Smooth muscle cell (in vitro differentiated cells): ENCODE results near the gene SH2D3A. TPM values are rescaled to one million over a fixed set of nuclear protein-coding genes. Genes with fewer than 3 reads are reported as not detected.
"Not testable (repeated sequence)": the region's sequence is repeated elsewhere in the genome, so short reads cannot be mapped to it uniquely, and the experiment has no call there.

Source experiments
- DNase-seq: peaks from one replicate; lab custom pipeline; 2025; ENCODE audit not compliant: unreplicated experiment; lab: John Stamatoyannopoulos, UW
- H2AFZ ChIP-seq: fragments of 200-600 bp; sonication (generic); 2 replicates; pipeline ENCODE4 v1.6.0; 2016; ENCODE audit warnings: antibody characterized with exemption, low read depth, mild to moderate bottlenecking
- H3F3A ChIP-seq: fragments of 200-600 bp; sonication (generic); 2 replicates; pipeline ENCODE4 v1.6.0; 2017; ENCODE audit warnings: antibody characterized with exemption, low read depth
- H3K27ac ChIP-seq: fragments of 200-600 bp; sonication (generic); 2 replicates; pipeline ENCODE4 v1.5.1; 2016; ENCODE audit warnings: low read depth, mild to moderate bottlenecking
- H3K27me3 ChIP-seq: fragments of 200-600 bp; sonication (generic); 2 replicates; pipeline ENCODE4 v1.6.1; 2016; ENCODE audit warnings: low read depth, mild to moderate bottlenecking
- H3K36me3 ChIP-seq: fragments of 200-600 bp; sonication (generic); 2 replicates; pipeline ENCODE4 v1.5.1; 2016; ENCODE audit warnings: low read depth
- H3K4me1 ChIP-seq: fragments of 200-600 bp; sonication (generic); 2 replicates; pipeline ENCODE4 v1.5.1; 2016; ENCODE audit warnings: low read depth
- H3K4me2 ChIP-seq: fragments of 200-600 bp; sonication (generic); 2 replicates; pipeline ENCODE4 v1.6.0; 2016; ENCODE audit warnings: mild to moderate bottlenecking
- H3K4me3 ChIP-seq: fragments of 200-600 bp; sonication (generic); 2 replicates; pipeline ENCODE4 v1.5.1; 2016; ENCODE audit warnings: mild to moderate bottlenecking
- H3K79me2 ChIP-seq: fragments of 200-600 bp; sonication (generic); 2 replicates; pipeline ENCODE4 v1.6.0; 2016; ENCODE audit warnings: low read depth, mild to moderate bottlenecking
- H3K9ac ChIP-seq: fragments of 200-600 bp; sonication (generic); 2 replicates; pipeline ENCODE4 v1.6.0; 2016; ENCODE audit warnings: low read depth
- H3K9me3 ChIP-seq: fragments of 200-600 bp; sonication (generic); replicated peaks from 2 replicates; pipeline ENCODE4 v1.5.1; 2016; ENCODE audit warnings: low read depth
- H4K20me1 ChIP-seq: fragments of 200-600 bp; sonication (generic); 2 replicates; pipeline ENCODE4 v1.6.0; 2016; ENCODE audit warnings: low read depth
- WGBS: methylation state at CpG from one replicate; pipeline ENCODE4 v1.1.7; 2016; ENCODE audit warnings: low lambda C conversion rate; 5-methylcytosine and 5-hydroxymethylcytosine counted together
- polyA plus RNA-seq: library from polyadenylated mRNA; unstranded; fragments of >200 nt; fragmentation: Nextera tagmentation; extraction: Ambion mirVana; gene quantifications from 2 replicates; pipeline ENCODE4 v1.2.1, GENCODE V29; 2016
- total RNA-seq: library from RNA; depleted of rRNA; stranded (reverse); fragments of >200 nt; gene quantifications from 2 replicates; pipeline ENCODE4 v1.2.3, GENCODE V29; 2014
- TF ChIP-seq, protein P1 (sequence below): fragments of 200-600 bp; sonication (generic); IDR thresholded peaks from 2 replicates; pipeline ENCODE4 v1.5.1; 2017; ENCODE audit warnings: borderline replicate concordance, mild to moderate bottlenecking, antibody characterized with exemption; ENCODE audit not compliant: insufficient read depth, poor library complexity, severe bottlenecking

SH2D3A gene
- total and polyA plus RNA-seq, 2 experiments from 2014 or later, result 6.2 to 9.3 TPM

DNA sequence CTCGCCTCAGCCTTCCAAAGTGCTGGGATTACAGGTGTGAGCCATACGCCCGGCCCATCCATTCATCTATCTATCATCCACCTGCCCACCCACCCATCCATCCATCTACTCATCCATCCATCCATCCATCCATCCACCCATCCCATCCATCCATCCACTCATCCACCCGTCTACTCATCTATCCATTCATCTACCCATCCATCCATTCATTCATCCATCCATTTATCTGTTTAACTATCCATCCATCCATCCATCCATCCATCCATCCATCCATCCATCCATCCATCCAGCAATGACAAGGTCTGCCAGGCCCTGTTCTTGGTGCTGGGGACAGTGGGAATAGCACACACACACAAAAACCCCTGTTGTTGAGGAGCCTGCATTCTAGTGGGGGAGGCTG is 9.8 kb upstream of the SH2D3A start:
- H3K9me3 ChIP-seq, result no peaks in the 10 kb centered on the region
- H3K79me2 ChIP-seq, result no peaks in the 10 kb centered on the region
- H3K4me1 ChIP-seq, result no peaks in the 10 kb centered on the region
- no peaks in the 10 kb centered on the region for H4K20me1 ChIP-seq
- no peaks in the 10 kb centered on the region for H3F3A ChIP-seq
- no peaks in the 10 kb centered on the region for H3K27me3 ChIP-seq
- DNase-seq, result no peak
- no peak overlapping the region for H3K9ac ChIP-seq
- no peak overlapping the region for H3K4me3 ChIP-seq
- no peaks in the 10 kb centered on the region for H3K36me3 ChIP-seq
- TF ChIP-seq, protein P1, sequence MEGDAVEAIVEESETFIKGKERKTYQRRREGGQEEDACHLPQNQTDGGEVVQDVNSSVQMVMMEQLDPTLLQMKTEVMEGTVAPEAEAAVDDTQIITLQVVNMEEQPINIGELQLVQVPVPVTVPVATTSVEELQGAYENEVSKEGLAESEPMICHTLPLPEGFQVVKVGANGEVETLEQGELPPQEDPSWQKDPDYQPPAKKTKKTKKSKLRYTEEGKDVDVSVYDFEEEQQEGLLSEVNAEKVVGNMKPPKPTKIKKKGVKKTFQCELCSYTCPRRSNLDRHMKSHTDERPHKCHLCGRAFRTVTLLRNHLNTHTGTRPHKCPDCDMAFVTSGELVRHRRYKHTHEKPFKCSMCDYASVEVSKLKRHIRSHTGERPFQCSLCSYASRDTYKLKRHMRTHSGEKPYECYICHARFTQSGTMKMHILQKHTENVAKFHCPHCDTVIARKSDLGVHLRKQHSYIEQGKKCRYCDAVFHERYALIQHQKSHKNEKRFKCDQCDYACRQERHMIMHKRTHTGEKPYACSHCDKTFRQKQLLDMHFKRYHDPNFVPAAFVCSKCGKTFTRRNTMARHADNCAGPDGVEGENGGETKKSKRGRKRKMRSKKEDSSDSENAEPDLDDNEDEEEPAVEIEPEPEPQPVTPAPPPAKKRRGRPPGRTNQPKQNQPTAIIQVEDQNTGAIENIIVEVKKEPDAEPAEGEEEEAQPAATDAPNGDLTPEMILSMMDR, result no peak
- H3K27ac ChIP-seq, result no peak overlapping the region
- 88% methylated on average over 4 of the region's 4 CpGs for WGBS
- H3K4me2 ChIP-seq, result no peak overlapping the region
- H2AFZ ChIP-seq, result no peak overlapping the region

DNA sequence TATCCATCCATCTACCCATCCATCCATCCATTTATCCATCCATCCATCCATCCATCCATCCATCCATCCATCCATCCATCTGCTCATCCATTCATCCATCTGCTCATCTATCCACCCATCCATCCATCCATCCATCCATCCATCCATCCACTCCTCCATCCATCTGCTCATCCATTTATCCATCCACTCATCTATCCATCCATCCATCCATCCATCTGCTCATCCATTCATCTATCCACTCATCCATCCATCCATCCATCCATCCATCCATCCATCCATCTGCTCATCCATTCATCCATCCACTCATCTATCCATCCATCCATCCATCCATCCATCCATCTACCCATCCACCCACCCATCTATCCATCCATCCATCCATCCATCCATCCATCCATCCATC is 8.8 kb upstream of the SH2D3A start:
- H3K4me2 ChIP-seq, H3K9me3 ChIP-seq, H3F3A ChIP-seq, H3K4me3 ChIP-seq, H3K4me1 ChIP-seq, H3K27ac ChIP-seq, H4K20me1 ChIP-seq, H3K36me3 ChIP-seq, H3K79me2 ChIP-seq, H2AFZ ChIP-seq, H3K9ac ChIP-seq, DNase-seq, H3K27me3 ChIP-seq: not testable (repeated sequence)

DNA sequence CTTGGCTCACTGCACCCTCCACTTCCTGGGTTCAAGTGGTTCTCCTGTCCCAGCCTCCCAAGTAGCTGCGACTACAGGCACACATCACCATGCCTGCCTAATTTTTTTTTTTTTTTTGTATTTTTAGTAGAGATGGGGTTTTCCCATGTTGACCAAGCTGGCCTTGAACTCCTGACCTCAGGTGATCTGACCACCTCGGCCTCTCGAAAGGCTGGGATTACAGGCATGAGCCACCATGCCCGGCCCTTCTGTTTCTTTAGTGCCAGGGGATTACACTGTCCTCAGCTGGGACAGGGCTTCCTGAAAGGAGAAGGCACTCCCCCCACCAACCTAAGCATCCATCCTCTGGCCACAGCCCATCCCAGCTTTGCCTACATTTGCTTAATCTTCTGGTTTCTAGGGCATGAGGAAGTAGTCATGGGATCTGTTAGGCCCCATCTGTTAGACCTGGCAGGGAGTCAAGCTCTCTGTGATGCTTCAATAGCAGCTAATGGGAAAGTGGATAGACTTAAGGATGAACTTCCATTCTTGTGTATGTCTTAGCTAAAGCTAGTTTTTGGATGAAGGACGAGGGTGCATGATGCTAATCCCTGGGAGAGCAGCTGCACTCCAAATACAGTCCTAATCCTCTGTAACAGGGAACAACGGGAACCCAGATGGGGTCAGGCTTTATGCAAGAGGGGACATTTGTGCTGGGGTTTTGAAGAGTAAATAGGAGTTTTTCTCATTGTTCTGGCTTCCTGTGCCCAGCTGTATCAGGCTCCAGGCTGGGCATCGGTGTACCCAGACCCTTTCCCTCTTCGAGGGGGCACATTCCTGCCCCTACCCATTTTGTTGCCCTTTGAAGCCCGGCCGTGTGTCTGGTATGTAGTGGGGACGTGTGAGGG is 7.8 kb upstream of the SH2D3A start:
- no peak overlapping the region for H3K4me2 ChIP-seq
- no peaks in the 10 kb centered on the region for H4K20me1 ChIP-seq
- no peaks in the 10 kb centered on the region for H3K36me3 ChIP-seq
- H3K27ac ChIP-seq, result no peak overlapping the region
- no peak overlapping the region for H3K9ac ChIP-seq
- TF ChIP-seq, protein P1, result no peak
- H3K79me2 ChIP-seq, result no peaks in the 10 kb centered on the region
- no peak overlapping the region for H3K4me3 ChIP-seq
- H2AFZ ChIP-seq, result no peak overlapping the region
- WGBS, result 85% methylated on average over 11 of the region's 11 CpGs
- H3K27me3 ChIP-seq, result no peaks in the 10 kb centered on the region
- H3K9me3 ChIP-seq, result no peaks in the 10 kb centered on the region
- no peaks in the 10 kb centered on the region for H3F3A ChIP-seq
- no peaks in the 10 kb centered on the region for H3K4me1 ChIP-seq
- no peak for DNase-seq

DNA sequence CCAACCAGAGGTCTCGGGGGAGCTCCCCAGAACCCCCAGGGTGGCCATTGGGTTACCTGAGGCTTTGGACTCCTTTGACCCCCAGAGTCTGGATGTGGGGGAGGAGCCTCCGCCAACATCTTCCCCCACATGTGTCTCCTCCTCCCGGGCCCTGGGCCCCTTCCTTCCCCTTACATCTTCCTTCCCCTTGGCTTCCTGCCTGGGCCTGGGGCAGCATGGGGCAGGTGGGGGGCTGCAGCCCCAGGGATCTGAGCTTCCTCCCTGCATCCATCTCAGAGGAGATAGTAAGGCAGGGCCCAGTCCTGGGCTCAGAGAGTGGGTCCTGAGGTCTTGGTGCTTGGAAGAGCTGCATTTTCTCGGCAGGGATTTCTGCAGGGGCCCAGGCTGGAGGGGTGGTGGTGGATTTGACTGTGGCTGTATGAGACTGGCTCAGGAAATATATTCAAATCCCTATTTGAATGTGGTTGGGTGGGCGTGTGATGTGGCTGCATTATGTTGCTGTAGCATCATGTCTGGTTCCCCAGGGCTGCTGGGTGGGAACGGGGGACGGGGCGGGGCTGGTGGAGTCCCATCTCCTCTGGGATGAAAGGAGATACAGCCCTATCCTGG is 6.2 kb upstream of the SH2D3A start:
- no peak overlapping the region for H3K4me2 ChIP-seq
- no peaks in the 10 kb centered on the region for H3K9me3 ChIP-seq
- DNase-seq, result no peak

More for the DNA sequence above, 6.2 kb upstream of the SH2D3A start:
- H3K27me3 ChIP-seq, result no peaks in the 10 kb centered on the region
- H4K20me1 ChIP-seq, result no peaks in the 10 kb centered on the region
- 82% methylated on average over 8 of the region's 8 CpGs for WGBS
- H3K4me1 ChIP-seq, result no peaks in the 10 kb centered on the region
- H3K79me2 ChIP-seq, result no peaks in the 10 kb centered on the region
- H3K27ac ChIP-seq, result no peak overlapping the region
- TF ChIP-seq, protein P1, result no peak
- no peak overlapping the region for H3K9ac ChIP-seq
- no peaks in the 10 kb centered on the region for H3F3A ChIP-seq
- H2AFZ ChIP-seq, result no peak overlapping the region
- H3K4me3 ChIP-seq, result no peak overlapping the region
- H3K36me3 ChIP-seq, result no peaks in the 10 kb centered on the region
